ENCODE results near the gene TBC1D5. TPM values are rescaled to one million over a fixed set of nuclear protein-coding genes. Genes with fewer than 3 reads are reported as not detected.
A peak's percentile ranks its signal among the peaks of the same experiment; 100 is the strongest.
"Not testable (repeated sequence)": the region's sequence is repeated elsewhere in the genome, so short reads cannot be mapped to it uniquely, and the experiment has no call there.

Gene TBC1D5
- total RNA-seq, 1 donor = 45.5 TPM

DNA sequence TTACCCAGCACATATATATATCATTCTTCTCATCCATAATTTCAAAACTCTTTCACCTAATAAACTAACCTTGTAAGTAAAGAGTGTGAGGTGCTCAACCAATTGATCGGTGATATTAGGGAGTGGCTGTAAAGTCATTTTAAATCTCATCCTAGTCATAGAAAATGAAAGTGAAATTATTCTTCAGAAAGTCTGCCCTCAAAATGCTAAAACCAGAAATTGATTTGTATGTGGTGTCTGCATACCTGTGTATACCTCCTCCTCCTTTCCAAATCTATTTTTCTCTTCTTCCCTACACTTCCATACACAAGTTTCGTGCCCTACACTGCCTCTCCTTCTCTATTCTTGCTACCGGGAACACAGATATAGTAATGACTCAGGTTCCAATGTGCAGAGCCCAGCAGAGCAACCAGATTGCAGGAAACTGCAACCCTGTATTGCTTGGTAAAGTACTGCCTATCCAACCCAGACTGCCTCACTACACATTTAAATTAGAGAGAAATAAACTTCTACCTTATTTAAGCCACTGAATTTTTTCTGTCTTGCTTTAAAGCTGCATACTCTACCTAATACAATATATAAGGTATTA, 7.4 kb upstream of the TBC1D5 start:
- peak in 1 of 3 donors; percentile 20 for DNase-seq (ENCODE audit: low read depth in 2 of 3, low spot score in 2 of 3)

- no peak for DNase-seq (ENCODE audit: low read depth in 2 of 3, low spot score in 2 of 3)
Measured at GRCh38 chr3:17749281-17749680, 6.8 kb upstream of the TBC1D5 start.

- DNase-seq (ENCODE audit: low read depth in 2 of 3, low spot score in 2 of 3) = no peak
Measured at GRCh38 chr3:17747890-17748247, 5.4 kb upstream of the TBC1D5 start.

DNA sequence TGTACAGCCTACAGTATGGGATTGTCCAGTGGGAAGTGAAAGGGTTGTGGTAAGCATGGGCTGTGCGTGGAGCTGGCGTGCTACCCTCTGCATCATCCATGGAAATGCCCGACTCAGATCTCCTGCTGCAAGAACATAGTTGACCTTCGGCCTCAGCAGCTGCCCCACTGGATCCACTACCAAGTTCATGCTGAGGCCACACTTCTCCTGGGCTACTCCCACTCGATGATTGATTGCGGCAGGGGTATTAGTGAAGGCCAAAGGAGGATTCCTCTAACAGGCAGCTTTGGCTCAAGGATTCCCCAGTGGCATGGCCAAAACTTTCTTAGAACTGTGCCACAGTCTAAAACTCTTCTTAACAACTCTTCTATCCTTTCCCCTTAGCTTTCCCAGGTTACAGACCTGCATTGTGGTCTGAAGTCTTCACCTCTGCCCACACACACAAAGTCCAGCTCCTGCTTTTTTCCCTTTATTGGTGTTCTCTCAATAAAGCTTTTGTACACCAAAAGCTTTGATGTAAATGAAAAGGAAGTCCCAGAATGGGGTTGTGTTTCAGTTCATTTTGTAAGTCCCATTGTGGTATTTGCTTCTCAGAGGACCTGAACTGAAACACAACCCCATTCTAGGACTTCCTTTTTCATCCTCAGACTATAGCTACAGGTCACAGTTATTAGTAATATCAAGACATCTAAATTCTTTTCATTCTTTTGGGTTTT, 4.9 kb upstream of the TBC1D5 start:
- DNase-seq (ENCODE audit: low read depth in 2 of 3, low spot score in 2 of 3) = no peak

GRCh38 chr3:17745894-17746293, 3.5 kb upstream of the TBC1D5 start:
- no peak for DNase-seq (ENCODE audit: low read depth in 2 of 3, low spot score in 2 of 3)

- DNase-seq (ENCODE audit: low read depth in 2 of 3, low spot score in 2 of 3) = no peak
Measured at GRCh38 chr3:17745301-17745700, 2.9 kb upstream of the TBC1D5 start.

- no peak for DNase-seq (ENCODE audit: low read depth in 2 of 3, low spot score in 2 of 3)
Measured at GRCh38 chr3:17744693-17745092, 2.3 kb upstream of the TBC1D5 start.

- no peak for DNase-seq (ENCODE audit: low read depth in 2 of 3, low spot score in 2 of 3)
Measured at GRCh38 chr3:17743658-17743995, 1.2 kb upstream of the TBC1D5 start.

DNA sequence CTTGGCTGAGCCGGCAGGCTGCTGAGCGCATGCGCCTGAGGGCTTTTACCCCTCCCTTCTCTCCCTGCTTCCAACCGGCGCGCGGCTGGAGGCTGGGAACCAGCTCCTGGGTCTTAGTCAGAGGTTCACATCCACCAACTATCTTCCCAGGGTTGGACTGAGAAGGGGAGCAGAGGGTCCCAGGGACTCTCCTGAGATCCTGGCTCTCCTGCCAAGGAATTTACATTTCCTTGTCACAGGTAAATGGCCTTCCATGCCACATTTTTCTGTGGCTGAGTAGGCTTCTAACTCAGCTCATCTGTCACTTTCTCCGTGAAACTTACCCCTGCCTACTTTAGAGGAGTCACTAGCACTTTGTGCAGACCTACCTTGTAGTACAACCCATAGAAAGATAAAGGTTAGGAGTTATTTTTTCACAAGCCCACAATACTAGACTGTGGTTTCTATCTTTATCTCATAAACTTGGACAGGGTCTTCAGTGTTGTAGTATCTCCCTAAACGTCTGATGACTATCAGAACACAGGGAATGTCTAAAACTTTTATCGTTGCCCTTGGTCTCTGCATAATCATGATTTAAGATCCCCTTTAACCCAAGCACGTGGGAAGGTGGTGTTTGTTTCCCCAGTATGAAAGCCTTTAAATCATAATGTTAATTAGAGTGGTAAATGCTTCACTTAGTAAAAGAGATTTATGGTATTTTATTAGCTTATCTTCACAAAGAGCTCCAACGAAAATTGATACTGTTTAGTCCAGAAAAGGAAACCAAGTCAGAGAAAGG, 638 bp upstream of the TBC1D5 start:
- DNase-seq (ENCODE audit: low read depth in 2 of 3, low spot score in 2 of 3) = no peak

- DNase-seq (ENCODE audit: low read depth in 2 of 3, low spot score in 2 of 3) = no peak
Measured at GRCh38 chr3:17741621-17742101, 770 bp downstream of the TBC1D5 start.

DNA sequence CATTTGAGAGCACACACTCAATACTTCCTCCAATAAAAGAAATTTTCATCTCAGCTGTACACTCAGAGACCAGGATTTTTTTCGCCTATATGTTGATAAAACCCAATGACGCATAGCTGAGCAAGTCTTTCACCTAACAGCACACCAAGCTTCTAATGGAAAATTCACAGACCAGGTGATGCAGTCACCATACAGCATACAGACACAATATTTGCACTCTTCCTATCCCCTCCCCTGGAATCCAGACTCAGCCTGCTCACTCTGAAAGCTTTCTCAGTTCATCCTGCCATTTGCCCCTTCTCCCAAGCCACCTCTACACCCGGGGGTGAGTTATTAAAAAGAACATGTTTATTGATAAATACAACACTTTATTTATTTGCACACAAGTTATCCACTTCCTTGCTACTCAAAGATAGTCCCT, 1.7 kb downstream of the TBC1D5 start:
- no peak for DNase-seq (ENCODE audit: low read depth in 2 of 3, low spot score in 2 of 3)

GRCh38 chr3:17738921-17739320, 3.5 kb downstream of the TBC1D5 start:
- DNase-seq (ENCODE audit: low read depth in 2 of 3, low spot score in 2 of 3) = no peak

- no peak for DNase-seq (ENCODE audit: low read depth in 2 of 3, low spot score in 2 of 3)
Measured at GRCh38 chr3:17738219-17738618, 4.2 kb downstream of the TBC1D5 start.

GRCh38 chr3:17737591-17737990, 4.8 kb downstream of the TBC1D5 start:
- DNase-seq (ENCODE audit: low read depth in 2 of 3, low spot score in 2 of 3) = no peak

DNA sequence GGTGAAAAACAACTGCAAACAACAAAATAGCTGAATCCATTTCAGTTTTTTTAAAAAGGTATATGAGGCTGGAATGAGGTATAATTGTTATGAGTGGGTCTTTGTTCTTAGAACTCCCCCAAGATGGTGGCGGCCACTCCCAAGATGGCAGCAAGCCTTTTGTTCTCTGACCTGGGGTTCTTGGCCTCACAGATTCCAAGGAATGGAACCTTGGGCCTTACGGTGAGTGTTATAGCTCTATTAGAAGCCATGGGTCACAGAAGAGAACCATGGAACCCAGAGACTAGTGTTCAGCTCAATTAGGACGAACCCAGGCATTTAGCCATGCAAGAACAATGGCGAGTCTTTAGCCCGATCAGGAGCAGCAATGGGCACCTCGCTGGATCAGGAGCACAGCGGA, 7.1 kb downstream of the TBC1D5 start:
- not testable (repeated sequence) for DNase-seq (ENCODE audit: low read depth in 2 of 3, low spot score in 2 of 3)

DNA sequence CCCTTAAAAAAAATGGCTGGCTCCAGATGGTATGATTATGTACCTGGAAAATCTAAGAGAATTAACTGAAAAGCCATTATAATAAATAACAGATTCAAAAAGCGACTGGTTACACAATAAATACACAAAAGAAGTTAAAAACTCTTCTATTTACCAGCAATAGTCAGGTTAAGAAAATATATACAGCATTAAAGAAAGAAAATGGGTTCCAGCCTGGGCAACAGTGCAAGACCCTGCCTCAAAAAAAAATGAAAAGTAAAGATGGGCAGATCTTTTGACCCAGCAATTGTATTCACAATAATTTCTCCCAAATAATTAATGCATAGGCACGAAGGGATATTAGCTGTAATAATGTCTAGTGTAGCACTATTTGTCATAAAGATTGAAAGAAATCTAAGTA, 8.7 kb downstream of the TBC1D5 start:
- no peak for DNase-seq (ENCODE audit: low read depth in 2 of 3, low spot score in 2 of 3)

- DNase-seq (ENCODE audit: low read depth in 2 of 3, low spot score in 2 of 3) = peak in 2 of 3 donors; percentile 43 to 66
Measured at GRCh38 chr3:17733215-17733614, 9.2 kb downstream of the TBC1D5 start.

- peak in 1 of 3 donors; percentile 14 for DNase-seq (ENCODE audit: low read depth in 2 of 3, low spot score in 2 of 3)
Measured at GRCh38 chr3:17730318-17730967, 12.0 kb downstream of the TBC1D5 start.

DNA sequence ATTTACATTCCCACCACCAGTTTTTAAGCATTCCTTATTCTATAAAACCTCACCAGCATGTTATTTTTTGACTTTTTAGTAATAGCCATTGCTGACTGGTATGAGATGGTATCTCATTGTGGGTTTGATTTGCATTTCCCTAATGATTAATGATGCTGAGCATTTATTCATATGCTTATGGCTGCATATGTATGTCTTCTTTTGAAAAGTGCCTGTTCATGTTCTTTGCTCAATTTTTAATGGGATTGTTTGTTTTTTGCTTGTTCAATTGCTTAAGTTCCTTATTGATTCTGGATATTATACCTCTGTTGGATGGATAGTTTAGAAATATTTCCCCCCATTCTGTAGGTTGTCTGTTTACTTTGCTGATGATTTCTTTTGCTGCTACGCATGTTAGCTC, 16.1 kb downstream of the TBC1D5 start:
- no peak for DNase-seq (ENCODE audit: low read depth in 2 of 3, low spot score in 2 of 3)

DNA sequence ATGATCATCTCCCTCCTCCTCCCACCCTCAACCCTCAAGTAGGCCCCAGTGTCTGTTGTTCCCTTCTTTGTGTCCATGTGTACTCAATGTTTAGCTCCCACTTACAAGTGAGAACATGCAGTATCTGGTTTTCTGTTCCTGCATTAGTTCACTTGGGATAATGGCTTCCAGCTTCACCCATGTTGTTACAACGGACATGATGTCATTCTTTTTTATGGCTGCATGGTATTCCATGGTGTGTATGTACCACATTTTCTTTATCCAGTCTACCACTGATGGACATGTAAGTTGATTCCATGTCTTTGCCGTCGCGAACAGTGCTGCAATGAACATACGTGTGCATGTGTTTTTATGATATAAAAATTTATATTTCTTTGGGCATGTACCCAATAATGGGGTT, 16.6 kb downstream of the TBC1D5 start:
- not testable (repeated sequence) for DNase-seq (ENCODE audit: low read depth in 2 of 3, low spot score in 2 of 3)

DNA sequence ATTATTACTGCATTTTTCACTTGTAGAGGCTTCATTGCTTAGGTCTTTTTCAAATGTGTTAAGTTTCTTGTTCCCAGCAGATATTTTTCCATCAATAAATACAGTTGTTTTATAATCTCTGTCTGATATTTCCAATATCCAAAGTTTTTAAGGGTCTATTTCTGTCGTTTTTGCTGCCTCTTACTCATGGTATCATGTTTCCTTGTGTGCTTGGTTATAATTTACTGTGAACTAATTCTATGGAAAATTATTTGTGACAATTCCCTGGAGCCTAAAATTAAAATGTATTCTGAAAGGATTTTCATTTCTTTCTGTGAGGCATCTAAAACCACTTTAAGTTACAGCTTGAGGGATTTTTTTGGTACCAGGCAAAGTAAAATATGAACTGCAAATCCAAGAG, 17.5 kb downstream of the TBC1D5 start:
- DNase-seq (ENCODE audit: low read depth in 2 of 3, low spot score in 2 of 3) = no peak
